ENCODE results near the gene TSSC4.

TSSC4 gene

GRCh38 chr11:2369896-2370295, 30.7 kb upstream of the TSSC4 start:
- H3K4me3 ChIP-seq (ENCODE audit: low read depth, low read length): no peak overlapping the region
- H3K36me3 ChIP-seq (ENCODE audit: control insufficient read depth, insufficient read depth, low read length): no peaks in the 10 kb centered on the region
- H3K27ac ChIP-seq (ENCODE audit: low read depth, low read length): no peak overlapping the region
- no peak overlapping the region for H3K9ac ChIP-seq (ENCODE audit: low read depth, low read length)
- no peaks in the 10 kb centered on the region for H3K27me3 ChIP-seq (ENCODE audit: control insufficient read depth, insufficient read depth, low read length)
- H3K9me3 ChIP-seq (ENCODE audit: control insufficient read depth, insufficient read depth, low read length): no peaks in the 10 kb centered on the region
- no peaks in the 10 kb centered on the region for H3K4me1 ChIP-seq (ENCODE audit: control insufficient read depth, insufficient read depth, low read length)

DNA sequence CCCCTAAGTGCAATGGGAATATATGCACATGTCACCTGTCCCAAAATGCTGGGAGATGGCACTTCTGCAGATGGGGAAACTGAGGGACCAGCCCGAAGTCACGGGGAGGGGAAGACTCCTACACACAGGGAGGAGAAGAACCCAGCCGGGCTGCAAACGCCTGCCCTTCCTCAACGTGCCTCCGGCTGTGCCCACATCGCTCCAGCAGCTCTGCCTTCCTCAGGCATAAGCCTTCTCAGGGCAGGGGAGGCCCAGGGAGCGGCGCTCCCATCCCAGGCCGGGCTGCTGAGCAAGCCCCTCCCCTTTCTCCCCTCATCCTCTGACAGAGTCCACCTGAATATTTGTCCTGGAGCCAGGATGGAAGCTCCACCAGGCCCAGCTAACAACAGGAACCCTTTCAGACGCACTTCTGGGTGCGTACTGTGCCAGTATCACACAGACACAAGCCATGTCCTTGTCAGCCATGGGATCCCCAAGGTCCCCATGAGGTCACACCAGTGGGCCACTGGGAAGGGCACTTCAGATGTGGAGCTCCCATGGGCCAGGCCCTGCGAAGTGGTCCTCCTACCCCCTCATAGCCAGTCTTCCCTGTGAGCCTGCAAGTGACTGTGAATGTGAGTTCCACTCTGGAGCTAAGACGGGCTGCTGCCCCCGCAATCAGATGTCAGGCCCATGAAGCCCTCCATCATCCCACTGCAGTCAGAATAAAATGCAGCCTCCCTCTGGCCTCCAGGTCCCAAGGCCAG, 25.9 kb upstream of the TSSC4 start:
- peaks cover 5% of the 10 kb centered on the region; the same call in 1 of the 2 replicates for H3K4me1 ChIP-seq (ENCODE audit: control insufficient read depth, insufficient read depth, low read length)
- no peak overlapping the region for H3K9ac ChIP-seq (ENCODE audit: low read depth, low read length)
- no peaks in the 10 kb centered on the region for H3K27me3 ChIP-seq (ENCODE audit: control insufficient read depth, insufficient read depth, low read length)

GRCh38 chr11:2375341-2375853, 25.2 kb upstream of the TSSC4 start:
- H3K9ac ChIP-seq (ENCODE audit: low read depth, low read length): no peak overlapping the region
- no peaks in the 10 kb centered on the region for H3K9me3 ChIP-seq (ENCODE audit: control insufficient read depth, insufficient read depth, low read length)
- H3K27ac ChIP-seq (ENCODE audit: low read depth, low read length): no peak overlapping the region
- H3K27me3 ChIP-seq (ENCODE audit: control insufficient read depth, insufficient read depth, low read length): no peaks in the 10 kb centered on the region
- peaks cover 5% of the 10 kb centered on the region; the same call in 1 of the 2 replicates for H3K4me1 ChIP-seq (ENCODE audit: control insufficient read depth, insufficient read depth, low read length)
- no peaks in the 10 kb centered on the region for H3K36me3 ChIP-seq (ENCODE audit: control insufficient read depth, insufficient read depth, low read length)
- no peak overlapping the region for H3K4me3 ChIP-seq (ENCODE audit: low read depth, low read length)

More for the DNA sequence above, 25.9 kb upstream of the TSSC4 start:
- Histone ChIP-seq H3K4me3 (ENCODE audit: low read depth, low read length) (no peak overlapping the region), H3K36me3 (ENCODE audit: control insufficient read depth, insufficient read depth, low read length) (no peaks in the 10 kb centered on the region), H3K27ac (ENCODE audit: low read depth, low read length) (no peak overlapping the region), H3K9me3 (ENCODE audit: control insufficient read depth, insufficient read depth, low read length) (no peaks in the 10 kb centered on the region)

GRCh38 chr11:2375964-2376551, 24.5 kb upstream of the TSSC4 start:
- Histone ChIP-seq H3K4me3 (ENCODE audit: low read depth, low read length) (no peak overlapping the region), H3K9ac (ENCODE audit: low read depth, low read length) (no peak overlapping the region), H3K9me3 (ENCODE audit: control insufficient read depth, insufficient read depth, low read length) (no peaks in the 10 kb centered on the region), H3K27me3 (ENCODE audit: control insufficient read depth, insufficient read depth, low read length) (no peaks in the 10 kb centered on the region), H3K4me1 (ENCODE audit: control insufficient read depth, insufficient read depth, low read length) (peaks cover 5% of the 10 kb centered on the region; the same call in 1 of the 2 replicates), H3K36me3 (ENCODE audit: control insufficient read depth, insufficient read depth, low read length) (no peaks in the 10 kb centered on the region), H3K27ac (ENCODE audit: low read depth, low read length) (no peak overlapping the region)

DNA sequence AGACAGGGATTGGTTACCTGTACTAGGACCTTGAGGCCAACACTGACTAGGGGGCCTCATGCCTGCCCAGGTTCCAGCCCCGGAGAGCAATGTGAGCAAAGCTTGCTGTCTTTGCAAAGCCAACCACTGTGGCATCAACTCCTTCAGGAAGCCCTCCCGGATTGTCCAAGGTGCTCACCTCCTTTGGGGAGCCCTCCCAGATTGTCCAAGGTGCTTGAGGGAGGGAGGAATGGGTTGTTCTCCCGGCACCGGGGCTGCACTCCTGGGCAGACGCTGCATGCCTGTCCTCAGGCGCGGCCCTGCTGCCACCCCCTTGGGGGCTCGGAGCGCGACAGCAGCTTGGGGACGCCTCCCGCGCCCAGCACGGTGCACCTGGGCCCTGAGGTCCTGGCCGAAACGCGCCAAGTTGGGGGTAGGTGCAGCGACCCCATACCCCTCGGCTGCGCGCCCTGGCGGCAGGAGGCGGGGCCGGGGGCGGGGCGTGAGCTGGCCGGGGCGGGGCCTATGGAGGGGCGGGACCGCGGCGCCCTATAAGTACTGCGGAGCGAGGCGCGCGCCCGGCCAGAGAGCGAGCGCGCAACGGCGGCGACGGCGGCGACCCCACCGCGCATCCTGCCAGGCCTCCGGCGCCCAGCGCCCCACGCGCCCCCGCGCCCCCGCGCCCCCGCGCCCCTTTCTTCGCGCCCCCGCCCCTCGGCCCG, 23.6 kb upstream of the TSSC4 start, which contains the start of gene CD81:
Gene CD81 (plus strand): TSS at position 560 of the 701 bp plus-strand sequence. CDS start 240 bp downstream, outside the sequence.
- H3K27ac ChIP-seq (ENCODE audit: low read depth, low read length): peak within 1 kb of the TSS; percentile 58
- H3K9ac ChIP-seq (ENCODE audit: low read depth, low read length): peak within 1 kb of the TSS; percentile 78
- no peaks in the 10 kb centered on the region for H3K9me3 ChIP-seq (ENCODE audit: control insufficient read depth, insufficient read depth, low read length)
- no peaks in the 10 kb centered on the region for H3K36me3 ChIP-seq (ENCODE audit: control insufficient read depth, insufficient read depth, low read length)
- H3K4me3 ChIP-seq (ENCODE audit: low read depth, low read length): peak within 1 kb of the TSS; percentile 96
- no peaks in the 10 kb centered on the region for H3K27me3 ChIP-seq (ENCODE audit: control insufficient read depth, insufficient read depth, low read length)
- H3K4me1 ChIP-seq (ENCODE audit: control insufficient read depth, insufficient read depth, low read length): peaks cover 5% of the 10 kb centered on the region; the same call in 1 of the 2 replicates

DNA sequence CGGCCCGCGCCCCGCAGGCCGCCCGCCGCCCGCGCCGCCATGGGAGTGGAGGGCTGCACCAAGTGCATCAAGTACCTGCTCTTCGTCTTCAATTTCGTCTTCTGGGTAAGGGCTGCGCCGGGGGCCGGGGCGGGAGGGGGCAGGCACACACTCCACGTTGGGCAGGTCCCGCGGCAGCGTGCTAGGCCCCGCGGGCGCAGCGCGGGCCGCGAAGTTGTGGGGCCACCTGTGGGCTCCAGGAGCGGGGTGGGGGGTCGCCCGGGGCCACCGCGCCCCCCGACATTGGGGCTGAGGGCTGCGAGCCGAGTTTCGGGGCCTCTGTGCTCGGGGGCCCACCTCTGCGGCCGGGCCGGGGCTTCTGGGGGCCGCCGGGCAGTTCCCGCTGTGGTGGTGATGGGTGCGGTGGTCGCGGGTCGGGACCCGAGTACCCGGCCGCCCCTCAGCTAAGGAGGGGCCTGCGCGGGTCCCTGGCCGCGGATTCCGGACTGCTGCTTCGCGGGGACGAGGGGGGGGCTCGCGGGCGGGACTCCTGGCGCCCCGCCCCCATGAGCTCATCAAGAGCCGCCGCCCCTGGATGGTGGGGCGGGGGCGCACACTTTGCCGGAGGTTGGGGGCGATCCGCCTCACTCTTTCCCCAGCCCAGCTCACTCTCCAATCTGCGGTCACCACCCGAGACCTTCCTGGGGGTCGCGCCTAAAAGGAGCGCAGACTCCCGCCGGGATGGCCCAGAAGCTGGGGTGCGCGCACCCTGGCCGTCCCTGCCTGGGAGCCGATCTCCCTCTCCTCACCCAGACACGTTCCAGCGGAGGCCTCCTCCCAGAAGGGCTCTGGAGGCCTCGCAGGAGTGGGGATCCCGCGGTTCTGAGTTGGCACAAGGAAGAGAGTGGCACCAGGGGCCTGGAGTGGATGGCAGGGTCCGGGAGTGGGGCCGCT, 22.8 kb upstream of the TSSC4 start:
- H3K9ac ChIP-seq (ENCODE audit: low read depth, low read length): peak overlapping the region; percentile 78
- no peaks in the 10 kb centered on the region for H3K36me3 ChIP-seq (ENCODE audit: control insufficient read depth, insufficient read depth, low read length)
- H3K4me1 ChIP-seq (ENCODE audit: control insufficient read depth, insufficient read depth, low read length): peaks cover 5% of the 10 kb centered on the region; the same call in 1 of the 2 replicates
- peak overlapping the region; percentile 96 for H3K4me3 ChIP-seq (ENCODE audit: low read depth, low read length)
- no peaks in the 10 kb centered on the region for H3K27me3 ChIP-seq (ENCODE audit: control insufficient read depth, insufficient read depth, low read length)
- peak overlapping the region; percentile 58 for H3K27ac ChIP-seq (ENCODE audit: low read depth, low read length)
- no peaks in the 10 kb centered on the region for H3K9me3 ChIP-seq (ENCODE audit: control insufficient read depth, insufficient read depth, low read length)

DNA sequence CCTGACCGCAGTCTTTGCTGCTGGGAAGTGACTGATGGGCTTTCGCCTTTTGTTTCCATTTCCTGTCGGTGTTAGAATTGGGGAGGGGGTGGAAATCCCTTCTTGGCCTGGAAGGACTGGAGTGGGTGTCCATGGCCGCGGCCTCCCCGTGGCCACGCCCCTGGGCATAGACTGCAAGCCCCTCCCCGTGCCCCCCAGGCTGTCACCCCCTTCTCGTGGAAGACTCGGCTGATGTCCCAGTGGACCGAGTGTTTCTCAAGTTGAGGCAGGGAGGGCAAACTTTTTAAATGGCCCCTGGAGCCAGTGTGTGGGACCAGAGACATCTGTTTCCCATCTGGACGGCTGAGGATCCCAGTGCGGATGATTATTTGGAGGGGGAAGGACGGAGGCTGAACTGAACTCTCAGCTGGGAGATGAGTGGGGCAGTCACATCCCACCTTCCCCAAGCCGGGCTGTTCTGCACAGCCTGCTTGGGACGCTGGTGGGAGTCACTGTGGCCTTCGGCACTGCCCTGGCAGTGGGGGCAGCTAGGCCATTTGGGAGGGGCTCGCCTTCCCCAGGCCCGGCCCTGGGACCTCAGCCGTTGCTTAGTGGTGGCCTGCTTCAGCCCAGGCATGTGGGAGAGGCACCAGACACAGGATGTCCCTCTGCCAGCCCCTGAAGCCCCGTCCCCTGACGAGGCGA, 21.9 kb upstream of the TSSC4 start:
- no peaks in the 10 kb centered on the region for H3K36me3 ChIP-seq (ENCODE audit: control insufficient read depth, insufficient read depth, low read length)
- H3K27ac ChIP-seq (ENCODE audit: low read depth, low read length): peak overlapping the region; percentile 58
- H3K4me1 ChIP-seq (ENCODE audit: control insufficient read depth, insufficient read depth, low read length): peaks cover 5% of the 10 kb centered on the region; the same call in 1 of the 2 replicates
- H3K9me3 ChIP-seq (ENCODE audit: control insufficient read depth, insufficient read depth, low read length): no peaks in the 10 kb centered on the region
- peak overlapping the region; percentile 96 for H3K4me3 ChIP-seq (ENCODE audit: low read depth, low read length)
- H3K27me3 ChIP-seq (ENCODE audit: control insufficient read depth, insufficient read depth, low read length): no peaks in the 10 kb centered on the region
- H3K9ac ChIP-seq (ENCODE audit: low read depth, low read length): peak overlapping the region; percentile 78

- Histone ChIP-seq H3K27ac (ENCODE audit: low read depth, low read length) (no peak overlapping the region), H3K4me3 (ENCODE audit: low read depth, low read length) (no peak overlapping the region), H3K36me3 (ENCODE audit: control insufficient read depth, insufficient read depth, low read length) (no peaks in the 10 kb centered on the region), H3K27me3 (ENCODE audit: control insufficient read depth, insufficient read depth, low read length) (no peaks in the 10 kb centered on the region), H3K9ac (ENCODE audit: low read depth, low read length) (no peak overlapping the region), H3K9me3 (ENCODE audit: control insufficient read depth, insufficient read depth, low read length) (no peaks in the 10 kb centered on the region), H3K4me1 (ENCODE audit: control insufficient read depth, insufficient read depth, low read length) (peaks cover 5% of the 10 kb centered on the region; the same call in 1 of the 2 replicates)
These were observed 20.9 kb upstream of the TSSC4 start for GRCh38 chr11:2379466-2380174.

- Histone ChIP-seq H3K4me1 (ENCODE audit: control insufficient read depth, insufficient read depth, low read length) (peaks cover 5% of the 10 kb centered on the region; the same call in 1 of the 2 replicates), H3K27me3 (ENCODE audit: control insufficient read depth, insufficient read depth, low read length) (no peaks in the 10 kb centered on the region), H3K36me3 (ENCODE audit: control insufficient read depth, insufficient read depth, low read length) (peaks cover 6% of the 10 kb centered on the region; the same call in 1 of the 2 replicates), H3K9me3 (ENCODE audit: control insufficient read depth, insufficient read depth, low read length) (no peaks in the 10 kb centered on the region), H3K27ac (ENCODE audit: low read depth, low read length) (no peak overlapping the region), H3K9ac (ENCODE audit: low read depth, low read length) (no peak overlapping the region), H3K4me3 (ENCODE audit: low read depth, low read length) (no peak overlapping the region)
These were observed 20.2 kb upstream of the TSSC4 start for GRCh38 chr11:2380396-2380795.

All from HUES48 (cell line).